ENCODE data around the gene INTS6. TPM values are rescaled to one million over a fixed set of nuclear protein-coding genes. Genes with fewer than 3 reads are reported as not detected.

INTS6 gene
- total and polyA plus RNA-seq, 7 experiments from 2014 or later: 23.7 to 67.0 (median 61.9) TPM

DNA sequence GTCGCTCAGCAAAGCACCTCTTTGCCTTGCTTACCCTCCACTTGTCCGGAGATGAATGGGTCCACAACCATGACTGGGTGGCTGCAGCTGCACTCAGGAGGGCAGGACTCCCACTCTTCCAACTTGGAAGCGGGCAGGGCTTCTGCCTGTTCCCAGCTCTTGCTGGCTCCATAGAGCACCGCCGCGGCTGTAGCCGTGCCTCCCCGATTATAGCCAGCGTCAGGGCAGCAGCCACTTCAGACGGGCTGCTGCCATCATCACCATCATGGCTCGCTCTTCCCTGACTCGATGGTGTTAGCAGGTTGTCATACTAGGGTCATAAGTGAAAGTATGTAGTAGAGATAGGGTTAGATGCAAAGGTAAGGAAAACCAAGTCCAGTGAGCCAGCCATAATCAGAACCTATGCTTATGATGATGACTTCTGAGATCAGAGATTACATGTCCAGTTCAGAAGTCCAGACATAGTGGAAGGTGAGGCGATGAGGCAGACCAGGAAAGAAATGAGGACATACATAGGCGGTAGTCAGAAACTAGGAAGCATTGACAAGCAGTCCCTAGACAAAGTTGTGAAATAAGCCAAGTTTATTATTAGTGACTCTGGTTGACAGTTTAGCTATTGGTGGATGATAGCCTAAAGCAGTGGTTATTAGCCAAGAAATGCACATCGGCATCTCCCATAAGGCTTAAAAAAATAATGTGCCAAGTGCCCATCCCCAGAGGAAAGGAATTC is 4.4 kb upstream of the INTS6 start:
- Mint-ChIP-seq H3K27me3 (no peaks in the 10 kb centered on the region), H3K36me3 (peaks cover 4 to 49% (median 16%) of the 10 kb centered on the region in 5 donors), H3K4me1 (peaks cover 17 to 44% (median 24%) of the 10 kb centered on the region in 7 donors), H3K4me3 (peak overlapping the region in 2 of 10 donors; percentile 15 to 58), H3K9me3 (peaks cover 0 to 8% (median 0%) of the 10 kb centered on the region in 11 donors), H3K27ac (peak overlapping the region in 6 of 9 donors; percentile 17 to 67 (median 35))
- Histone ChIP-seq H3K36me3 (ENCODE audit: control insufficient read depth in 2 of 3, insufficient read depth in 3 of 3, low read length in 3 of 3) (peaks cover 0 to 17% (median 0%) of the 10 kb centered on the region in 3 experiments), H3K4me1 (ENCODE audit: control insufficient read depth in 2 of 2, insufficient read depth in 2 of 2, low read length in 2 of 2) (peaks cover 12 to 22% of the 10 kb centered on the region in 2 donors), H3K27ac (ENCODE audit: low read depth, low read length) (no peak overlapping the region), H3K27me3 (ENCODE audit: control insufficient read depth in 2 of 2, insufficient read depth in 2 of 2, low read length in 2 of 2) (no peaks in the 10 kb centered on the region), H3K4me3 (ENCODE audit: low read length) (no peak overlapping the region), H3K9me3 (ENCODE audit: control insufficient read depth in 2 of 3, low read length in 3 of 3) (no peaks in the 10 kb centered on the region)
- CTCF ChIA-PET: no interaction called here
- DNase-seq (no peak), ATAC-seq (no peak)
- POLR2A ChIA-PET: interaction anchor here (0.6 kb wide), 1 partner anchor 188 kb away, joined by 3 read pairs; no protein-coding TSS in a partner anchor
- intact Hi-C loops (cut with micrococcal nuclease): loop anchor here in 1 of 2 donors (10.0 kb wide), 1 partner anchor 1462 kb away; the partner anchor contains the start of gene TRIM13

DNA sequence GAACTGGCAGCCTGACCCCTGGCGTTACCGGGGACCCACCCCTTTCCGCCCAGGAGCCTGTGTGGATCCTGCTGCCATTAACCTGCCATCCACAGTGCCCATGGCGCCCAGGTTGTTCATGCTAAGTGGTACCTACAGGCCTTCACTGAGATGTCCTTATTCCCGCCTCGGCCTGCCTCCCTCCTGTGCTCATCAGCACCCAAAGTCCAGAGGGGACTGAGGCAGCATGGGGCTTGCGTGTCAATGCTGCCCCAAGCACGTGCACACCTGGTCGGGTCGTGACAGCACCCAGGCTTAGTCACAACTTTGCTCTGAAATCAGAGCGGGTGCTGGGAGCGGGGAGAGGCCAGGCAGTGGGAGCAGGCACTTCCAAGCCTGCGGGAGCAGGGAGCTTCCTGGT is 3.7 kb upstream of the INTS6 start:
- no peak overlapping the region for H3K4me3 Mint-ChIP-seq
- intact Hi-C loops (cut with micrococcal nuclease): loop anchor here in 1 of 2 donors (10.0 kb wide), 1 partner anchor 1462 kb away; the partner anchor contains the start of gene TRIM13
- H3K4me1 Mint-ChIP-seq: peaks cover 17 to 44% (median 24%) of the 10 kb centered on the region in 7 donors
- H3K27ac ChIP-seq (ENCODE audit: low read depth, low read length): no peak overlapping the region
- H3K27me3 Mint-ChIP-seq: no peaks in the 10 kb centered on the region
- no peak overlapping the region for H3K4me3 ChIP-seq (ENCODE audit: low read length)
- ChIA-PET CTCF (interaction anchor here (0.5 to 0.8 kb wide), 2 partner anchors 336 to 341 kb away, joined by 3 read pairs; no protein-coding TSS in a partner anchor), POLR2A (interaction anchor here (1.6 to 7.3 kb wide), 2 partner anchors 127 to 344 kb away, joined by 4 to 130 read pairs; no protein-coding TSS in a partner anchor)
- no peaks in the 10 kb centered on the region for H3K9me3 ChIP-seq (ENCODE audit: control insufficient read depth in 2 of 3, low read length in 3 of 3)
- H3K36me3 ChIP-seq (ENCODE audit: control insufficient read depth in 2 of 3, insufficient read depth in 3 of 3, low read length in 3 of 3): peaks cover 0 to 21% (median 0%) of the 10 kb centered on the region in 3 experiments
- DNase-seq (no peak), ATAC-seq (no peak)
- peaks cover 0 to 8% (median 0%) of the 10 kb centered on the region in 11 donors for H3K9me3 Mint-ChIP-seq
- peaks cover 12 to 22% of the 10 kb centered on the region in 2 donors for H3K4me1 ChIP-seq (ENCODE audit: control insufficient read depth in 2 of 2, insufficient read depth in 2 of 2, low read length in 2 of 2)
- peak overlapping the region in 1 of 9 donors; percentile 16 for H3K27ac Mint-ChIP-seq
- peaks cover 4 to 49% (median 16%) of the 10 kb centered on the region in 5 donors for H3K36me3 Mint-ChIP-seq
- H3K27me3 ChIP-seq (ENCODE audit: control insufficient read depth in 2 of 2, insufficient read depth in 2 of 2, low read length in 2 of 2): no peaks in the 10 kb centered on the region

- Histone ChIP-seq H3K4me3 (ENCODE audit: low read length) (no peak overlapping the region), H3K27ac (ENCODE audit: low read depth, low read length) (no peak overlapping the region), H3K27me3 (ENCODE audit: control insufficient read depth in 2 of 2, insufficient read depth in 2 of 2, low read length in 2 of 2) (no peaks in the 10 kb centered on the region), H3K9me3 (ENCODE audit: control insufficient read depth in 2 of 3, low read length in 3 of 3) (no peaks in the 10 kb centered on the region), H3K36me3 (ENCODE audit: control insufficient read depth in 2 of 3, insufficient read depth in 3 of 3, low read length in 3 of 3) (peaks cover 0 to 21% (median under 1%) of the 10 kb centered on the region in 3 experiments), H3K4me1 (ENCODE audit: control insufficient read depth in 2 of 2, insufficient read depth in 2 of 2, low read length in 2 of 2) (peaks cover 12 to 25% of the 10 kb centered on the region in 2 donors)
- peak overlapping the region in 7 of 9 donors; percentile 92 to 99 (median 95) for H3K27ac Mint-ChIP-seq
- ATAC-seq (no peak), DNase-seq (no peak)
- ChIA-PET CTCF (interaction anchor here (0.8 kb wide), 1 partner anchor 342 kb away, joined by 3 read pairs; no protein-coding TSS in a partner anchor), POLR2A (interaction anchor here (0.5 to 7.3 kb wide), 12 partner anchors 10 to 366 kb away, joined by 3 to 130 read pairs (median 4); no protein-coding TSS in a partner anchor)
- H3K9me3 Mint-ChIP-seq: peaks cover 0 to 8% (median 0%) of the 10 kb centered on the region in 11 donors
- H3K27me3 Mint-ChIP-seq: no peaks in the 10 kb centered on the region
- intact Hi-C loops (cut with micrococcal nuclease): loop anchor here in 1 of 2 donors (10.0 kb wide), 1 partner anchor 1461 kb away; the partner anchor contains the start of gene TRIM13
- peak overlapping the region in 9 of 10 donors; percentile 86 to 99 (median 93) for H3K4me3 Mint-ChIP-seq
- H3K4me1 Mint-ChIP-seq: peaks cover 17 to 47% (median 31%) of the 10 kb centered on the region in 7 donors
- H3K36me3 Mint-ChIP-seq: peaks cover 4 to 42% (median 16%) of the 10 kb centered on the region in 5 donors
Observed at GRCh38 chr13:51455532-51455931, 2.7 kb upstream of the INTS6 start.

DNA sequence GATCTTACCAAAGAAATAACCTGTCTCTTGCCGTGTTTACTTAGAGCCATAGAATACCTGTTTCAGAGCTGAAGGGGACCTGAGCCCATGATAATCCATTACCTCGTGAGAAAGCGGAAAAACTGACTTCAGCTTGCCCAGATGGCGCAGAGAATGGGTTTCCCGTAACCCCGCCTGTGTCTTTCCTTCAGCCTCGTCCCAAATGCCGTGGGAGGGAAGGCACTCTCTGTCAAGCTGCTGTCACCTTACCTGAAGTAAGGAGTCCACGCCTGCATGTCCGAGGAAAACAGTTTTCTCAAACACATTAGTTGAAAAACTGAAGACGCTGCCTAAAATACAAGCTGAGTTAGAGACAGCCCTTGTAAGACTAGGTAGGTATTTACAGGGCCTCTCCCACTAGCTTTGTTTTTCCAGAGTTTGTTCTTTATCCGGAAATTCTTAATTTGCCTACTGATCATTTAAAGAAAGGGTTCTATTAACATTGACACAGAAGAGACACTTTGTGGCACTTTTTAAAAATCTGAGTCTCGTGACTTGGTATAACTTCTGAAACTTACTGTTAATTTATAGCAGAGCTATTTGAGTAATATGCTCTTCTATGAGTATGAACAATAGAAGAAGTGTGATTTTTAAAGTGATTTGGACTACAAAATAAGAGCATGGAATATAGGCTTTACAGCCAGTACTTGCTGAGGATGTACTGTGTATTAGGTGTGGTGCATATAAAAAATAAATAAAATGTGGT is 1.3 kb upstream of the INTS6 start:
- Histone ChIP-seq H3K9me3 (ENCODE audit: control insufficient read depth in 2 of 3, low read length in 3 of 3) (no peaks in the 10 kb centered on the region), H3K36me3 (ENCODE audit: control insufficient read depth in 2 of 3, insufficient read depth in 3 of 3, low read length in 3 of 3) (peaks cover 0 to 21% (median 3%) of the 10 kb centered on the region in 3 experiments), H3K27me3 (ENCODE audit: control insufficient read depth in 2 of 2, insufficient read depth in 2 of 2, low read length in 2 of 2) (no peaks in the 10 kb centered on the region), H3K27ac (ENCODE audit: low read depth, low read length) (peak overlapping the region; percentile 96), H3K4me1 (ENCODE audit: control insufficient read depth in 2 of 2, insufficient read depth in 2 of 2, low read length in 2 of 2) (peaks cover 26 to 32% of the 10 kb centered on the region in 2 donors), H3K4me3 (ENCODE audit: low read length) (peak overlapping the region; percentile 74)
- Mint-ChIP-seq H3K9me3 (peaks cover 0 to 8% (median 0%) of the 10 kb centered on the region in 11 donors), H3K36me3 (peaks cover 4 to 40% (median 15%) of the 10 kb centered on the region in 5 donors), H3K27ac (peak overlapping the region; percentile 92 to 99 (median 95)), H3K4me1 (peaks cover 21 to 59% (median 43%) of the 10 kb centered on the region in 7 donors), H3K27me3 (no peaks in the 10 kb centered on the region), H3K4me3 (peak overlapping the region; percentile 86 to 99 (median 93))
- DNase-seq (peak in 2 of 9 donors; percentile 45 to 54), ATAC-seq (no peak)
- intact Hi-C loops (cut with micrococcal nuclease): loop anchor here (1.0 to 10.0 kb wide), 30 partner anchors 19 to 1959 kb away; partner anchors contain the start of genes ALG11 (in 2 of the 2), CKAP2 (in 2 of the 2), PHF11 (in 2 of the 2) and SUGT1 (in 2 of the 2)
- ChIA-PET POLR2A (interaction anchor here (0.7 to 7.3 kb wide), 54 partner anchors 8 to 1661 kb away, joined by 3 to 130 read pairs (median 6); partner anchors contain the start of genes ALG11, KPNA3 and SUGT1), CTCF (interaction anchor here (0.6 to 2.4 kb wide), 5 partner anchors 21 to 378 kb away, joined by 3 to 10 read pairs (median 4); no protein-coding TSS in a partner anchor)

DNA sequence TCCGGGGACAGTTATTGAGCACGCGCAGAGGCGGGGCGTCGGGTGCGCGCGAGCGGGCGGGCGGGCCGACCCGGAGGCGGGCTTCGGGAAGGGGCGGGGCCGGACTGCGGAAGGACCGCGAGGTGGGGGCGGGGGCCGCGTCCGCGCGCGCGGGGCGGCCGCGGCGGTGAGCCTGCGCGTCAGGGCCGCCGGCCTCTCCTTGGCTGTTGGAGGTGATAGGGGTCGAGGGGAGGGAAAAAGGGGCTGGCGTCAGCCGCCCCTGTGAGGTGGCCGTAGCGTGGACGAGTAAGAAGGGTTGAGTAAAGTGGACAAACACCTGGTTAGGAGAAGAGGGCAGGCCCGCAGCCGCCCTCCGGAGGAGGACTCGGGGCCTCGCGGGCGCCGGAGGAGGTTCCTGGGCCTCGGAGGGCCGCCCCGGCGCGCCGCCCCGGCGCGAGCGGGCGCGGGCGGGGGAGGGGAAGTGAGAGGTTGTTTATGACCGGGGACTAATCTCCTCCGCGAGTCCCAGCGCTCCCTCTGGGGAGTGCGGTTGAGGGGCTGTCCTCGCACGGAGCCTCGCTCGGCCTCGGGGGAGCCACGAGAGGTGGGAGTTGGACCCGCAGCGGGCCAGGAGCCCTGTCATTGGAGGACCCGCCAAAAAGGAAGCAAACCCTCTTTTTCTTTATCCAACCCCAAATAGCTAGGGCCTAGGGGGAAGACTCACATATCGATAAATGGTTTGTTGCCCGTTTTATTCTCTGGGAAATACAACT is 547 bp upstream of the INTS6 start:
- H3K4me1 ChIP-seq (ENCODE audit: control insufficient read depth in 2 of 2, insufficient read depth in 2 of 2, low read length in 2 of 2): peaks cover 27 to 32% of the 10 kb centered on the region in 2 donors
- peak overlapping the region; percentile 96 for H3K27ac ChIP-seq (ENCODE audit: low read depth, low read length)
- intact Hi-C loops (cut with micrococcal nuclease): loop anchor here (1.0 to 10.0 kb wide), 30 partner anchors 18 to 1959 kb away; partner anchors contain the start of genes ALG11 (in 2 of the 2), CKAP2 (in 2 of the 2), PHF11 (in 2 of the 2) and SUGT1 (in 2 of the 2)
- Mint-ChIP-seq H3K27me3 (no peaks in the 10 kb centered on the region), H3K36me3 (peaks cover 4 to 40% (median 12%) of the 10 kb centered on the region in 5 donors), H3K4me3 (peak overlapping the region; percentile 86 to 99 (median 93)), H3K27ac (peak overlapping the region; percentile 92 to 99 (median 96)), H3K4me1 (peaks cover 24 to 66% (median 49%) of the 10 kb centered on the region in 7 donors), H3K9me3 (peaks cover 0 to 8% (median 0%) of the 10 kb centered on the region in 11 donors)
- H3K27me3 ChIP-seq (ENCODE audit: control insufficient read depth in 2 of 2, insufficient read depth in 2 of 2, low read length in 2 of 2): no peaks in the 10 kb centered on the region
- POLR2A ChIA-PET: interaction anchor here (0.5 to 7.3 kb wide), 72 partner anchors 9 to 1660 kb away, joined by 3 to 130 read pairs (median 6); partner anchors contain the start of genes ALG11, KPNA3 and SUGT1
- CTCF ChIA-PET: interaction anchor here (0.8 to 2.4 kb wide), 6 partner anchors 20 to 378 kb away, joined by 3 to 10 read pairs (median 4); no protein-coding TSS in a partner anchor
- peaks cover 0 to 21% (median 3%) of the 10 kb centered on the region in 3 experiments for H3K36me3 ChIP-seq (ENCODE audit: control insufficient read depth in 2 of 3, insufficient read depth in 3 of 3, low read length in 3 of 3)
- DNase-seq (peak; percentile 76 to 88 (median 85)), ATAC-seq (peak; percentile 50)
- peak overlapping the region; percentile 74 for H3K4me3 ChIP-seq (ENCODE audit: low read length)
- H3K9me3 ChIP-seq (ENCODE audit: control insufficient read depth in 2 of 3, low read length in 3 of 3): no peaks in the 10 kb centered on the region
